Measurements from ENCODE around the gene DENND1A.

DNA sequence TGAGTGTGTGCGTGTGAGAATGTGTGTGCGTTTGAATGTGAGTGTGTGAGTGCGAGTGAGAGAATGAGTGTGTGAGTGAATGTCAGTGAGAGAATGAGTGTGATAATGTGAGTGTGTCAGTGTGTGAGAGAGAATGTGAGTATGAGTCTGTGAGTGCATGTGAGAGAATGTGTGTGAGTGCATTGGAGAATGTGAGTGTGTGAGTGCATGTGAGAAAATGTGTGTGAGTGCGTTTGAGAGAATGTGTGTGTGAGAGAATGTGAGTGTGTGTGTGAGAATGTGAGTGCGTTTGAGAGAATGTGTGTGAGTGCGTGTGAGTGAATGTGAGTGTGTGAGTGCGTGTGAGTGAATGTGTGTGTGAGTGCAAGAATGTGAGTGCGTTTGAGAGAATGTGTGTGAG, 42.7 kb upstream of the DENND1A start:
- TF ChIP-seq GABPA (IDR thresholded peaks at IDR 0.05 in 1 of 2, conservative IDR thresholded peaks at IDR 0.05 in 1 of 2) (no peak), YY1 (IDR thresholded peaks at IDR 0.05) (no peak), TAF1 (conservative IDR thresholded peaks at IDR 0.05) (no peak), NR2F2 (IDR thresholded peaks at IDR 0.05) (no peak), HNF4A (conservative IDR thresholded peaks at IDR 0.05) (no peak)
- TF ChIP-seq, protein P1, sequence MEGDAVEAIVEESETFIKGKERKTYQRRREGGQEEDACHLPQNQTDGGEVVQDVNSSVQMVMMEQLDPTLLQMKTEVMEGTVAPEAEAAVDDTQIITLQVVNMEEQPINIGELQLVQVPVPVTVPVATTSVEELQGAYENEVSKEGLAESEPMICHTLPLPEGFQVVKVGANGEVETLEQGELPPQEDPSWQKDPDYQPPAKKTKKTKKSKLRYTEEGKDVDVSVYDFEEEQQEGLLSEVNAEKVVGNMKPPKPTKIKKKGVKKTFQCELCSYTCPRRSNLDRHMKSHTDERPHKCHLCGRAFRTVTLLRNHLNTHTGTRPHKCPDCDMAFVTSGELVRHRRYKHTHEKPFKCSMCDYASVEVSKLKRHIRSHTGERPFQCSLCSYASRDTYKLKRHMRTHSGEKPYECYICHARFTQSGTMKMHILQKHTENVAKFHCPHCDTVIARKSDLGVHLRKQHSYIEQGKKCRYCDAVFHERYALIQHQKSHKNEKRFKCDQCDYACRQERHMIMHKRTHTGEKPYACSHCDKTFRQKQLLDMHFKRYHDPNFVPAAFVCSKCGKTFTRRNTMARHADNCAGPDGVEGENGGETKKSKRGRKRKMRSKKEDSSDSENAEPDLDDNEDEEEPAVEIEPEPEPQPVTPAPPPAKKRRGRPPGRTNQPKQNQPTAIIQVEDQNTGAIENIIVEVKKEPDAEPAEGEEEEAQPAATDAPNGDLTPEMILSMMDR (IDR thresholded peaks at IDR 0.05; ENCODE audit: low read depth, low read length, missing input control), result no peak
- TF ChIP-seq, protein P2, sequence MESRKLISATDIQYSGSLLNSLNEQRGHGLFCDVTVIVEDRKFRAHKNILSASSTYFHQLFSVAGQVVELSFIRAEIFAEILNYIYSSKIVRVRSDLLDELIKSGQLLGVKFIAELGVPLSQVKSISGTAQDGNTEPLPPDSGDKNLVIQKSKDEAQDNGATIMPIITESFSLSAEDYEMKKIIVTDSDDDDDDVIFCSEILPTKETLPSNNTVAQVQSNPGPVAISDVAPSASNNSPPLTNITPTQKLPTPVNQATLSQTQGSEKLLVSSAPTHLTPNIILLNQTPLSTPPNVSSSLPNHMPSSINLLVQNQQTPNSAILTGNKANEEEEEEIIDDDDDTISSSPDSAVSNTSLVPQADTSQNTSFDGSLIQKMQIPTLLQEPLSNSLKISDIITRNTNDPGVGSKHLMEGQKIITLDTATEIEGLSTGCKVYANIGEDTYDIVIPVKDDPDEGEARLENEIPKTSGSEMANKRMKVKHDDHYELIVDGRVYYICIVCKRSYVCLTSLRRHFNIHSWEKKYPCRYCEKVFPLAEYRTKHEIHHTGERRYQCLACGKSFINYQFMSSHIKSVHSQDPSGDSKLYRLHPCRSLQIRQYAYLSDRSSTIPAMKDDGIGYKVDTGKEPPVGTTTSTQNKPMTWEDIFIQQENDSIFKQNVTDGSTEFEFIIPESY (IDR thresholded peaks at IDR 0.05), result no peak
